Measurements from ENCODE around the gene KRT2.

The KRT2 gene

DNA sequence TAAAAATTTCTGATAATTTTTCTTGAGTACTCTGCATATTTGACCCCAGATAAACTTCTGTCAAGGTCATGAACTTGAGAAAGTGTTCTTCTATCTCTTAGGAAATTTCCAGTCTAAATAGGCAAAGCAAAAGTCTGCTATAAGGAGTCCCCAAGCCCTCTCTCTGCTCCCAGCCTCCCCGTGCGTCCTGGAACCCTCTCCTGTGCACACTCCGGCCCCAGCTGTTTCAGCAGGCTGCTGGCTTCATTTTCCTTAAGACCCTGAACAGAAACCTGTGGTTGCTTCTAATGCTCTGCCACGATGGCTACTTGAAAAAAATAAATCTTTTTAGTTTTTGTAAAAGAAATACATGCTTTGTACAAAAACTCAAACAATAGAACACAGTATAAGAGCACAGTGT, 14.7 kb downstream of the KRT2 start:
- DNase-seq (ENCODE audit: low spot score), result no peak

- no peak for DNase-seq (ENCODE audit: low spot score)
Measured at GRCh38 chr12:52636592-52637258, 15.3 kb downstream of the KRT2 start.

DNA sequence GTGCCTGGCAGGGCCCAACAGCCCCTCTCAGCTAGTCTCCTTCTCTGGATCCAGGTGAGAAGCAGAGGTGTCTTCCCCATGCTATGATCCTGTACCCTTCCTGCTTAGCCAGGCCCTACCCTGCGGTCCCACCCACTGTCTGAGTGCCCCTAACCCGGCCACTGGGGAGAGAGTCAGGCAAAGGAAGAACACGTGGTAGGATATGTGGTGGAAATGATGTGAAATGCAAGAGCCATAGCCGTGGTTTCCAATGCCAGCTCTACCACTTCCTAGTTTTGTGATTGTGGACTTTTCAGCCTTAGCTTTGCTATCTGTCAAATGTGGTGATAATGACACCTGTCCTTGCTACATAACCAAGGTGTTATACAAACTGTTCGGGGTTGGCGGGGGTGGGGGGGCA, 15.8 kb downstream of the KRT2 start:
- DNase-seq (ENCODE audit: low spot score), result no peak

DNA sequence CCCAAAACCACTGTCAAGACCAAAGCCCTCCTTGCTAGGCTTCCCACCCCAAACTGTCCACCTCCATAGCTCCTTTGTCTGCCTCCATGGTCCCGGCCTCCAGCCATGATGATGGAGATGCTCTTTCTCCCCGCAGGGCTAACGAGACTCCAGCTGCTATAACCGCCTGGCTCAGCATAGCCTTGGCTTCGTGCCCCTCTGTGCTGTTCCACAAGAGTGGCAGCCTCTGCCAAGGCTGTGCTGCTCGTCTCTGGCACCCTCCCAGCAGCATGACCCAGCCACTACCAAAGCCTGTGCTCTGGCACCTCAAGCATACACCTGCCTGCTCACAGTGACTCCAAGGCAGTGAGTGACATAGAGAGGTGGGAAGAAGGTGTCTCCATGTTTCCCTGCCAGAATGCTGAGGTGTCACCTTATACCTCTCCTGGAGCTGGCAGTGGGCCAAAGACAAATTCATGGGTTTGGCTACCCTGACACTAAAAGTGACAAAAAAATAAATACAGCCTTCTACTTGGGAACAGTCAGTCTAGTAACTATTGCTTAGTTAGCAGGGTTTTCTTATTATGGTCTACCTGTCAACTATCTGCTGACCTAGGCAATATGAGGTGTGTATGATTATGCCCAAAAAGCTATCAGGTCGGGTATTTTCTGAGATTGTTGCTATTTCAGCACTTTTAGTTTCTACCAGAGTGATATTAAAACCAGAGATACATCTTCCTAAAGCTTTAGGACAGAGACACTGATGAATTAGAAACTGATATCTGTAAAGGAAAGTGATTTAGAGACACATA, 17.6 kb downstream of the KRT2 start:
- DNase-seq (ENCODE audit: low spot score), result no peak

GRCh38 chr12:52633383-52633782, 18.6 kb downstream of the KRT2 start:
- no peak for DNase-seq (ENCODE audit: low spot score)

- DNase-seq (ENCODE audit: low spot score), result no peak
Measured at GRCh38 chr12:52632656-52633055, 19.4 kb downstream of the KRT2 start.

GRCh38 chr12:52631676-52632459, 20.1 kb downstream of the KRT2 start:
- DNase-seq (ENCODE audit: low spot score), result no peak

DNA sequence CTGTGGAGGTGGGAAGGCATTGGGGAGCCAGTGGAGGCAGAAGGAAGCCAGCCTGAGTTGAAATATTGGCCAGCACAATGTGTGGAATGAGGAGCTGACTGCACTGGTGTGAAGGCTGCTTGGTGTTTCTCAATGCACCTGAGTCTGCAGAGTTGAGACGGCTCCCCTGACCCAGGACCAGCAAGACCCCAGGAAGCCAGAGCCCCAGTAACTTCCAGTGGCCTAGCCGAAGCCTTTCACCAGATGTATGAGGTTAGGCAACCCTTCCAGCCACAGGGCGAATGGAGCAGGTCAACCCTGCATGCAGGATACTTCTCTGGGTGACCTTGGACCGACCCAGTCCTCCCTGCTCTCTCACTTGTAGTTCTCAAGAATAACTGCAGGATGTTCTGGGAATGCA, 20.7 kb downstream of the KRT2 start:
- no peak for DNase-seq (ENCODE audit: low spot score)

DNA sequence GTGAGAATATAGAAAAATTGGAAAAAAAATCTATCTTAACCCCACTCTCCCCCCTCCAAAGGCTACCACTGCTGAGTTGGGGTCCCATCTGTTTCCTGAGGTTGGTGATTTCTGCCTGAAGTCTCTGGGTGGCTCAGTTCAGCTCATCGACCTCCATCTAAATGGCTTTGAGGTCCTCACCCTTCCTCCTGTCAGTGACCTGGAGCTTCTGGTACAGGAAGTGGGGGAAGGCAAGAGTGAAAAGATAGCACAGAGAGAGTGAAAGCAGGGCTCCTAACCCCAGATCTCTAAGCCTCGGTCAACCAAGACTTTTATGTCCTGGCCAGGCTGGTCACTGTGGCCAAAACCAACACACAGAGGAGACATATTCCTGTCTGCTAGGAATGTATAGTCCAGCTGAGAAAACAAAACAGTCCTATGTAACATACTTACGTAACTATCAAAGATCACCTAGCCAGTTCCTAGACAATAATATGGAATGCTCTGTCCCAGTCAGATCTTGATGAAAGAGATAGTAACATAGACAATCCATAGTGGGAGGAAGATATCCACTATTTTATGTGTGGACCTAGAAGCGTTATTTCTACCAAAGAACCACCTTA, 21.3 kb downstream of the KRT2 start:
- no peak for DNase-seq (ENCODE audit: low spot score)

DNA sequence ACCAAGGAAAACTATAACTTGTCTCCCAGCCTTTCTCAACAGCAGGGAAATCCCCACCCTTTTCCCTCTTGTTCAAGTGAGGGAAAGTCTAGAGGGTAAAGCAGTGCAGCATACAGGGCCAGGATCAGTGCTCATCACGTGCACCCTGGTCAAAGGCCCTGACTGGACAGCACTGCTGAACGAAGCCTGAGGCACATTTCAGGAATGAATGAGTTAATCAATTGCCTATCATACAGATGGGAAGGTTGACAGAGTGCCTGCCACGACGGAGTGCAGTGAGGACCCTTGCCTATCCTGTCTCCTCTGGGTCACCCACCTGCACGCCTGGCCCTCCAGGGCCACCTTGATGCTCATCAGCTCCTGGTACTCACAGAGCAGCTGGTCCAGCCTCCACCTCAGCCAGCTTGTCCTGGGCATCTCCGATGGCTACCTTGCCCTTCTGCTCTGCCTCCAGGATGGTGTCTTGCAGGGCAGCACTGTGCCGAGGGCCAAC, 22.0 kb downstream of the KRT2 start:
- DNase-seq (ENCODE audit: low spot score), result no peak

- DNase-seq (ENCODE audit: low spot score), result no peak
Measured at GRCh38 chr12:52629281-52630007, 22.6 kb downstream of the KRT2 start.

GRCh38 chr12:52628841-52629240, 23.2 kb downstream of the KRT2 start:
- DNase-seq (ENCODE audit: low spot score), result no peak

DNA sequence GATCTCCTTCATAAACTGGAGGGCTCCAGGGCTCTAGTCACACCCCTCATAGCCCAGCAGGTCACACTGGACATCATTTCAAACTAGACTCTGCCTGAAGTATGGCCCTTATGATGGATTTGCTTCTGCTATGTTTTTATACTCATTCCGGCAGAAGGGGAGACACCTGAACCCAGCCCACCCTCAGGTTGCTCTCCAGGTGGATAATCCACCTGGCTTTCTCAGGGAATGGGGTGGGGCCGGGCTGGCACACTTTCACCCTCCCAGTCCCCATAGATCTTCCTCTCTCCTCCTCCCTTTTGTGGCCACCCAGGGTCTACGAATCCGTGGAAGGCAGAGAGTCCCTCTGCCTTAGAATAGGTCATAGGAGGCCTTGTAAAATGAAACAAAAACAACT, 23.9 kb downstream of the KRT2 start:
- no peak for DNase-seq (ENCODE audit: low spot score)

- DNase-seq (ENCODE audit: low spot score), result no peak
Measured at GRCh38 chr12:52627395-52628110, 24.5 kb downstream of the KRT2 start.

GRCh38 chr12:52622349-52622748, 29.7 kb downstream of the KRT2 start:
- DNase-seq (ENCODE audit: low spot score), result no peak

DNA sequence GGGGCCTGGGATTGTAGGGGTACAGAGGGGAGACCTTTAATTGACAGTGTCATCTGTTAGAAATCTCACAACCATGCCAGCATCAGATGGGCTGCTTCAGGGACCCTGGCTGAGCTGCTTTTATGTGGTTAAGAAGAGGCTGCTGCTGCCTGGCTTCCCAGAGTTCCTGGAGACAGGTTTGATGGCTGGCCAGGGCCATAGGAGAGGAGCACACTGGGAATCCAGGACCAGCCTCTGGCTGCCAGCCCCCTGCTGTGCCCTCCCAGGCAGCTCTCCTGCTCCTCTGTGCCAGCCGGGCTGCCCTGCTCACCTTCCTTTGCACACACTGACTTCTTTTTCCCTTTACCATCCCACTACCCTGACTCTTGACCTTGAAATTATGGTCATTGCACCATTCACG, 33.1 kb downstream of the KRT2 start:
- no peak for DNase-seq (ENCODE audit: low spot score)

DNA sequence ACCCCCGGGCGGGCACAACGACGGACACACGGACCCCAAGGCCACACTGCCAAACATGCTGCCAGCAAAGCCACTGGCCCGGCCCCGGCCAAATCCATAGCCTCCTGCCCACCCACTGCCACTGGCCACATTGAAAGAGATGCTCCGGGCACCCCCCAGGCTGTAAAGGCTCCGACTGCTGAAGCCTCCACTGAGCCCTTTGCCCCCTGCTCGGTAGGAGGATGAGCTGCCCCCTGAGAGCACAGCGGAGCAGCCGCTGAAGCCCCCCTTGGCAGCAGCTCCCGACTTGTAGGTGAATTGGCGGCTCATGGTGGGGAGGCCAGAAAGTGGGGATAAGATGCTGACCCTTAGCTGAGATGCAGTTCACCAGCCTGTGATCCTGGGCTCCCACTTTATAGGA, 33.8 kb downstream of the KRT2 start, which contains the start of gene KRT73:
Gene KRT73, minus strand, starts transcription at position 344 of the 400 bp plus-strand sequence. Its CDS starts 35 bp downstream, at position 309.
- DNase-seq (ENCODE audit: low spot score), result no peak

DNA sequence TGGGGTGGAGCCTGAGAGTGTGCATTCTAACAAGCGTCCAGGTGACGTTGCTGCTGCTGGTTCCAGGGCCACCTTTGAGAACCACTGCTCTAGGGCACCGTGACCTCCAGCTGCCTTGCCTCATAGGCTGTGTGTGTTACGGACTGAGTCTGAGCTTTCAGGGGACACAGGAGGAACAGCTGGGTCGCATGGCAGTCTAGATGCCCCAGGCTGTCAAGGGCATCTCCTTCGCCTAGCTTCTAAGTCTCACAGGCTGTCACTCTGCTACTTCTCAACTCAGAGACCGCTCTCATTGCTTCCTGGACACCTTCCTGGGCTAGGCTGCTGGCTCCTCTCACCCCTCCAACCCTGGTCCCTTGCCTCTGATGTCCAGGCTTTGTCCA, 34.6 kb downstream of the KRT2 start:
- no peak for DNase-seq (ENCODE audit: low spot score)

- DNase-seq (ENCODE audit: low spot score), result no peak
Measured at GRCh38 chr12:52616680-52617402, 35.2 kb downstream of the KRT2 start.

GRCh38 chr12:52615912-52616311, 36.1 kb downstream of the KRT2 start:
- no peak for DNase-seq (ENCODE audit: low spot score)
